Activated CD8-positive, alpha-beta T cell treated with anti-CD3 and anti-CD28 coated beads for 36 hours (primary cell): ENCODE data around the gene RYR1. TPM values are rescaled to one million over a fixed set of nuclear protein-coding genes. Genes with fewer than 3 reads are reported as not detected.

ENCODE experiments used
- ATAC-seq: fragments of 200-7000 bp; cut with Tn5 transposase; one replicate; pipeline ENCODE4 v1.10.0; 2021; ENCODE audit warnings: mild to moderate bottlenecking, moderate library complexity
- CTCF ChIA-PET: fragments of 350-600 bp; sonication (Branson Sonifier 250); formaldehyde crosslinking; loops from one replicate; lab custom pipeline; 2021; ENCODE audit warnings: antibody characterized with exemption; lab: Charles Lee
- POLR2A ChIA-PET: fragments of 350-600 bp; sonication (Branson Sonifier 250); formaldehyde crosslinking; loops from one replicate; lab custom pipeline; 2021; ENCODE audit warnings: antibody characterized with exemption; lab: Charles Lee
- DNase-seq: peaks from one replicate; pipeline ENCODE4 v3.0.0-alpha.2; 2020
- H3K27ac Mint-ChIP-seq: one replicate; pipeline ENCODE4 v1.8.0; 2021; ENCODE audit warnings: mild to moderate bottlenecking, mixed read lengths
- H3K27me3 Mint-ChIP-seq: one replicate; pipeline ENCODE4 v1.8.0; 2021; ENCODE audit warnings: mixed read lengths
- H3K36me3 Mint-ChIP-seq: one replicate; pipeline ENCODE4 v1.8.0; 2021; ENCODE audit warnings: low read depth, mixed read lengths
- H3K4me1 Mint-ChIP-seq: one replicate; pipeline ENCODE4 v1.8.0; 2021; ENCODE audit warnings: low read depth, mixed read lengths
- H3K4me3 Mint-ChIP-seq: one replicate; pipeline ENCODE4 v1.8.0; 2021; ENCODE audit warnings: mild to moderate bottlenecking, moderate library complexity, mixed read lengths
- H3K9me3 Mint-ChIP-seq: one replicate; pipeline ENCODE4 v1.8.0; 2021; ENCODE audit warnings: mixed read lengths
- intact Hi-C: fragments of 100-400 bp; cut with micrococcal nuclease; formaldehyde crosslinking; loops from one replicate; pipeline ENCODE4 v1.10.0; 2022
- total RNA-seq, 2 experiments: library from RNA; stranded (reverse); gene quantifications; one replicate each; pipeline ENCODE4 v1.2.3, GENCODE V29; 2021
- TF ChIP-seq, protein P1 (sequence below): fragments of 200-600 bp; IDR thresholded peaks from one replicate; pipeline ENCODE4 v1.8.0; 2022; ENCODE audit warnings: antibody characterized with exemption, mild to moderate bottlenecking

RYR1 gene
- total RNA-seq, 2 experiments from 2014 or later: 0.63 to 1.2 TPM

DNA sequence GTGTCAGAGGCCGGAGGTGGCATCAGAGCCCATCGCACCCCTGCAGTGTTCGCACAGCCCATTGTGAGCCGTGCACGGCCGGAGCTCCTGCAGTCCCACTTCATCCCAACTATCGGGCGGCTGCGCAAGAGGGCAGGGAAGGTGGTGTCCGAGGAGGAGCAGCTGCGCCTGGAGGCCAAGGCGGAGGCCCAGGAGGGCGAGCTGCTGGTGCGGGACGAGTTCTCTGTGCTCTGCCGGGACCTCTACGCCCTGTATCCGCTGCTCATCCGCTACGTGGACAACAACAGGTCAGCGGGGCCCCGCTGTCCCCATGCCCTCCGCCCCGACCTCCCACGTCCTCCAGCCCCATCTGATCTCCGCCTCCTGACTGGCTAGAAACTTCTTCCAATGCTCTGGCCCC lies 85.7 kb downstream of the RYR1 start:
- Mint-ChIP-seq H3K27ac (no peak overlapping the region), H3K36me3 (no peaks in the 10 kb centered on the region), H3K4me1 (peaks cover 6% of the 10 kb centered on the region), H3K4me3 (no peak overlapping the region), H3K27me3 (no peaks in the 10 kb centered on the region), H3K9me3 (no peaks in the 10 kb centered on the region)
- ChIA-PET POLR2A (interaction anchor here (0.5 kb wide), 1 partner anchor 50 kb away, joined by 3 read pairs; no protein-coding TSS in a partner anchor), CTCF (interaction anchor here (0.7 to 2.0 kb wide), 2 partner anchors 26 to 116 kb away, joined by 3 to 8 read pairs; no protein-coding TSS in a partner anchor)
- TF ChIP-seq, protein P1, sequence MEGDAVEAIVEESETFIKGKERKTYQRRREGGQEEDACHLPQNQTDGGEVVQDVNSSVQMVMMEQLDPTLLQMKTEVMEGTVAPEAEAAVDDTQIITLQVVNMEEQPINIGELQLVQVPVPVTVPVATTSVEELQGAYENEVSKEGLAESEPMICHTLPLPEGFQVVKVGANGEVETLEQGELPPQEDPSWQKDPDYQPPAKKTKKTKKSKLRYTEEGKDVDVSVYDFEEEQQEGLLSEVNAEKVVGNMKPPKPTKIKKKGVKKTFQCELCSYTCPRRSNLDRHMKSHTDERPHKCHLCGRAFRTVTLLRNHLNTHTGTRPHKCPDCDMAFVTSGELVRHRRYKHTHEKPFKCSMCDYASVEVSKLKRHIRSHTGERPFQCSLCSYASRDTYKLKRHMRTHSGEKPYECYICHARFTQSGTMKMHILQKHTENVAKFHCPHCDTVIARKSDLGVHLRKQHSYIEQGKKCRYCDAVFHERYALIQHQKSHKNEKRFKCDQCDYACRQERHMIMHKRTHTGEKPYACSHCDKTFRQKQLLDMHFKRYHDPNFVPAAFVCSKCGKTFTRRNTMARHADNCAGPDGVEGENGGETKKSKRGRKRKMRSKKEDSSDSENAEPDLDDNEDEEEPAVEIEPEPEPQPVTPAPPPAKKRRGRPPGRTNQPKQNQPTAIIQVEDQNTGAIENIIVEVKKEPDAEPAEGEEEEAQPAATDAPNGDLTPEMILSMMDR: no peak
- intact Hi-C loops: no loop called here
- ATAC-seq (no peak), DNase-seq (no peak)

GRCh38 chr19:38519988-38520387 lies 86.5 kb downstream of the RYR1 start:
- ATAC-seq (no peak), DNase-seq (no peak)
- TF ChIP-seq, protein P1: no peak
- ChIA-PET POLR2A (interaction anchor here (1.6 kb wide), 1 partner anchor 19 kb away, joined by 3 read pairs; no protein-coding TSS in a partner anchor), CTCF (no interaction called here)
- Mint-ChIP-seq H3K4me3 (no peak overlapping the region), H3K27me3 (no peaks in the 10 kb centered on the region), H3K36me3 (no peaks in the 10 kb centered on the region), H3K9me3 (no peaks in the 10 kb centered on the region), H3K27ac (no peak overlapping the region), H3K4me1 (peaks cover 3% of the 10 kb centered on the region)
- intact Hi-C loops: no loop called here

GRCh38 chr19:38522915-38523314 lies 89.4 kb downstream of the RYR1 start:
- H3K27me3 Mint-ChIP-seq: no peaks in the 10 kb centered on the region
- no peaks in the 10 kb centered on the region for H3K4me1 Mint-ChIP-seq
- TF ChIP-seq, protein P1: no peak
- intact Hi-C loops: no loop called here
- no peak overlapping the region for H3K27ac Mint-ChIP-seq
- H3K4me3 Mint-ChIP-seq: no peak overlapping the region
- CTCF ChIA-PET: no interaction called here
- no peak for DNase-seq
- no peaks in the 10 kb centered on the region for H3K36me3 Mint-ChIP-seq
- POLR2A ChIA-PET: interaction anchor here (1.1 kb wide), 1 partner anchor 97 kb away, joined by 4 read pairs; no protein-coding TSS in a partner anchor
- H3K9me3 Mint-ChIP-seq: no peaks in the 10 kb centered on the region
- no peak for ATAC-seq

DNA sequence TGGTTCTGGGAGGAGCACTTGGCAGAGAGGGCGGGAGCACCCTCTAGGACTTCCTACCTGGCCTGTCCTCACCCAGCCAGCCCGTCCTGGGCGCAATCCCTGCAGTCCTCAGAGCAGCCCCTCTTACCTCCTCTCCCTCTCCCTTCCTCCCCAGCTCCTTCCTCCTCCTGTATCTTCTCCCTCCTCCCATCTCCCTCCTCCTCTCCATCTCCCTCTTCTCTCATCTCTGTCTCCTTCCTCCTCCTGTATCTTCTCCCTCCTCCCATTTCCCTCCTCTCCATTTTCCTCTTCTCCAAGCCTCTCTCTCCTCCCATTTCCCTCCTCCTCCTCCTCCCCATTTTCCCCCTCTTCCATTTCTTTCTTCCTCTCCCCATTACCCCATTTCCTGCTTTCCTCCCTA lies 89.8 kb downstream of the RYR1 start:
- Mint-ChIP-seq H3K4me1 (peaks cover 2% of the 10 kb centered on the region), H3K9me3 (no peaks in the 10 kb centered on the region), H3K27me3 (no peaks in the 10 kb centered on the region), H3K4me3 (no peak overlapping the region), H3K27ac (no peak overlapping the region), H3K36me3 (no peaks in the 10 kb centered on the region)
- intact Hi-C loops: no loop called here
- TF ChIP-seq, protein P1: no peak
- CTCF ChIA-PET: interaction anchor here (1.1 to 1.4 kb wide), 2 partner anchors 8 to 9 kb away, joined by 3 to 5 read pairs; no protein-coding TSS in a partner anchor
- POLR2A ChIA-PET: no interaction called here
- no peak for DNase-seq
- no peak for ATAC-seq

DNA sequence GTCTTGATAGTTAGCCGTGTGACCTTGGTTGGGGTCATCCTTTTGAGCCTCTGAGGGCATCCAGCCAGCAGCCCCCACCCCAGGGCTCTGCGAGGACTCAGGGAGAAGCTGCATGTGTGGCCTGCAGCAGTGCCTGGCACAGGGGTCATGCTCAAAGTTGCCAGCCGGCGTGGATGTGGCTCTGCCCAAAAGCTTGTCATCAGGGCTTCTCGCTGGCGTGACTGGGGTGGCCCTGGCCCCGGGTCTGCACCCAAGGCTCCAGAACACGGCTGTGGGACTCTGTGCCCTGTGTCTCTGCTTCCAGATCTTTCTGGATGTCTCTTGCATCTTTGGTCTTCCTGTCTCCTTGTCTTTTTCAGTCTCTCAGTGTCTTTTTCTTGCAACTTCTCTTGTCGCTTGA lies 90.9 kb downstream of the RYR1 start:
- ChIA-PET POLR2A (interaction anchor here (0.8 kb wide), 1 partner anchor 15 kb away, joined by 3 read pairs; no protein-coding TSS in a partner anchor), CTCF (interaction anchor here (0.9 to 1.4 kb wide), 3 partner anchors 9 to 10 kb away, joined by 3 to 5 read pairs (median 3); no protein-coding TSS in a partner anchor)
- H3K36me3 Mint-ChIP-seq: no peaks in the 10 kb centered on the region
- ATAC-seq (no peak), DNase-seq (no peak)
- peaks cover 3% of the 10 kb centered on the region for H3K4me1 Mint-ChIP-seq
- no peaks in the 10 kb centered on the region for H3K9me3 Mint-ChIP-seq
- TF ChIP-seq, protein P1: no peak
- H3K27ac Mint-ChIP-seq: no peak overlapping the region
- no peak overlapping the region for H3K4me3 Mint-ChIP-seq
- no peaks in the 10 kb centered on the region for H3K27me3 Mint-ChIP-seq
- intact Hi-C loops: no loop called here
